HepG2 (cell line): Measurements from ENCODE around the gene NOP9. TPM values are rescaled to one million over a fixed set of nuclear protein-coding genes. Genes with fewer than 3 reads are reported as not detected.

ENCODE experiments used
- CAMTA2 ChIP-seq: sonication (generic); formaldehyde crosslinking; IDR thresholded peaks from 2 replicates; pipeline ENCODE4 v1.4.0; 2020; ENCODE audit warnings: mild to moderate bottlenecking, missing genetic modification reagents, borderline replicate concordance
- CBFB ChIP-seq: sonication (generic); formaldehyde crosslinking; IDR thresholded peaks from 2 replicates; pipeline ENCODE4 v1.4.0; 2020; ENCODE audit warnings: missing genetic modification reagents
- CBX5 ChIP-seq: sonication (generic); formaldehyde crosslinking; IDR thresholded peaks from 2 replicates; pipeline ENCODE4 v1.4.0; 2020; ENCODE audit warnings: missing genetic modification reagents, borderline replicate concordance
- DNMT1 ChIP-seq: sonication (generic); formaldehyde crosslinking; IDR thresholded peaks from 2 replicates; pipeline ENCODE4 v1.5.1; 2020; ENCODE audit warnings: mild to moderate bottlenecking, missing genetic modification reagents
- HIC2 ChIP-seq: sonication (generic); formaldehyde crosslinking; IDR thresholded peaks from 2 replicates; pipeline ENCODE4 v1.9.0; 2022; ENCODE audit warnings: low read depth, missing genetic modification reagents
- HMG20B ChIP-seq: conservative IDR thresholded peaks from 2 replicates; pipeline ENCODE4 v1.6.1; 2016; ENCODE audit warnings: missing genetic modification reagents, missing compliant biosample characterization
- HNRNPK ChIP-seq: fragments of 200-400 bp; formaldehyde crosslinking; IDR thresholded peaks from 2 replicates; pipeline ENCODE4 v1.6.1; 2018; ENCODE audit warnings: low read length, low read depth, moderate library complexity, mild to moderate bottlenecking; ENCODE audit not compliant: poor library complexity, severe bottlenecking
- JUND ChIP-seq: sonication (generic); formaldehyde crosslinking; IDR thresholded peaks from 2 replicates; pipeline ENCODE4 v1.8.0; 2022; ENCODE audit warnings: mild to moderate bottlenecking, missing genetic modification reagents
- KLF11 ChIP-seq: IDR thresholded peaks from 2 replicates; pipeline ENCODE4 v1.6.1; 2016; ENCODE audit warnings: missing compliant biosample characterization
- NFATC3 ChIP-seq: sonication (generic); formaldehyde crosslinking; IDR thresholded peaks from 2 replicates; pipeline ENCODE4 v1.5.1; 2020; ENCODE audit warnings: mild to moderate bottlenecking, missing genetic modification reagents
- NFE2L1 ChIP-seq: sonication (generic); formaldehyde crosslinking; IDR thresholded peaks from 2 replicates; pipeline ENCODE4 v1.4.0; 2020; ENCODE audit warnings: missing genetic modification reagents, mild to moderate bottlenecking, borderline replicate concordance
- RBAK ChIP-seq: sonication (generic); formaldehyde crosslinking; IDR thresholded peaks from 2 replicates; pipeline ENCODE4 v1.5.1; 2020; ENCODE audit warnings: mild to moderate bottlenecking, missing genetic modification reagents
- SIN3A ChIP-seq: IDR thresholded peaks from 2 replicates; pipeline ENCODE4 v1.6.1; 2011; ENCODE audit warnings: low read depth, mild to moderate bottlenecking, control low read depth, low read length, borderline replicate concordance
- SNAI1 ChIP-seq: sonication (generic); formaldehyde crosslinking; IDR thresholded peaks from 2 replicates; pipeline ENCODE4 v1.5.0; 2020; ENCODE audit warnings: mild to moderate bottlenecking, missing genetic modification reagents, borderline replicate concordance
- SUZ12 ChIP-seq: fragments of 150-350 bp; IDR thresholded peaks from 2 replicates; pipeline ENCODE4 v1.6.1; 2014; ENCODE audit warnings: low read depth, low read length
- THAP7 ChIP-seq: sonication (generic); formaldehyde crosslinking; IDR thresholded peaks from 2 replicates; pipeline ENCODE4 v1.8.1; 2023; ENCODE audit warnings: mild to moderate bottlenecking, missing genetic modification reagents
- TOPORS ChIP-seq: sonication (generic); formaldehyde crosslinking; IDR thresholded peaks from 2 replicates; pipeline ENCODE4 v1.8.0; 2023; ENCODE audit warnings: mild to moderate bottlenecking, missing genetic modification reagents
- ZMAT3 ChIP-seq: sonication (generic); formaldehyde crosslinking; conservative IDR thresholded peaks from 2 replicates; pipeline ENCODE4 v1.7.0; 2021; ENCODE audit warnings: missing genetic modification reagents
- ZNF354B ChIP-seq: sonication (generic); formaldehyde crosslinking; IDR thresholded peaks from 2 replicates; pipeline ENCODE4 v1.8.0; 2022; ENCODE audit warnings: mild to moderate bottlenecking, missing genetic modification reagents
- ZNF614 ChIP-seq: IDR thresholded peaks from 2 replicates; pipeline ENCODE4 v1.6.1; 2018; ENCODE audit warnings: missing biosample characterization, missing genetic modification reagents, inconsistent platforms, borderline replicate concordance
- ZNF616 ChIP-seq: sonication (generic); formaldehyde crosslinking; IDR thresholded peaks from 2 replicates; pipeline ENCODE4 v1.5.0; 2020; ENCODE audit warnings: low read depth, mild to moderate bottlenecking, missing genetic modification reagents
- ZNF644 ChIP-seq: IDR thresholded peaks from 2 replicates; pipeline ENCODE4 v1.6.1; 2016; ENCODE audit warnings: low read depth
- ZSCAN5A ChIP-seq: sonication (generic); formaldehyde crosslinking; IDR thresholded peaks from 2 replicates; pipeline ENCODE4 v1.8.0; 2022; ENCODE audit warnings: mild to moderate bottlenecking, missing genetic modification reagents, borderline replicate concordance
- polyA plus RNA-seq, 8 experiments: library from polyadenylated mRNA; depleted of rRNA in 3 of 8; stranded (reverse) in 7 of 8; unstranded in 1 of 8; fragments of >200 nt; fragmentation: Illumina TruSeq in 4 of 8; extraction: Trizol in 4 of 8; gene quantifications; 2 replicates each; pipeline versions ENCODE4 v1.2.1 to v1.2.3, GENCODE V29; 2011 to 2016; ENCODE audit warnings: low read depth in 4 of 8, missing spikeins in 1 of 8, mixed read lengths in 1 of 8; ENCODE audit not compliant: insufficient read depth in 1 of 8
- total RNA-seq, 5 experiments: library from RNA; depleted of rRNA; stranded (reverse); fragments of >200 nt; fragmentation: Illumina TruSeq; extraction: Trizol; gene quantifications; 2 replicates each; pipeline ENCODE4 v1.2.3, GENCODE V29; 2016; ENCODE audit warnings: low read depth in 1 of 5

The NOP9 gene
- total and polyA plus RNA-seq, 2 of the 13 experiments (the other 11 are each of a cell fraction or from before 2014, with no cell fraction given), result 24.5 to 61.6 TPM

DNA sequence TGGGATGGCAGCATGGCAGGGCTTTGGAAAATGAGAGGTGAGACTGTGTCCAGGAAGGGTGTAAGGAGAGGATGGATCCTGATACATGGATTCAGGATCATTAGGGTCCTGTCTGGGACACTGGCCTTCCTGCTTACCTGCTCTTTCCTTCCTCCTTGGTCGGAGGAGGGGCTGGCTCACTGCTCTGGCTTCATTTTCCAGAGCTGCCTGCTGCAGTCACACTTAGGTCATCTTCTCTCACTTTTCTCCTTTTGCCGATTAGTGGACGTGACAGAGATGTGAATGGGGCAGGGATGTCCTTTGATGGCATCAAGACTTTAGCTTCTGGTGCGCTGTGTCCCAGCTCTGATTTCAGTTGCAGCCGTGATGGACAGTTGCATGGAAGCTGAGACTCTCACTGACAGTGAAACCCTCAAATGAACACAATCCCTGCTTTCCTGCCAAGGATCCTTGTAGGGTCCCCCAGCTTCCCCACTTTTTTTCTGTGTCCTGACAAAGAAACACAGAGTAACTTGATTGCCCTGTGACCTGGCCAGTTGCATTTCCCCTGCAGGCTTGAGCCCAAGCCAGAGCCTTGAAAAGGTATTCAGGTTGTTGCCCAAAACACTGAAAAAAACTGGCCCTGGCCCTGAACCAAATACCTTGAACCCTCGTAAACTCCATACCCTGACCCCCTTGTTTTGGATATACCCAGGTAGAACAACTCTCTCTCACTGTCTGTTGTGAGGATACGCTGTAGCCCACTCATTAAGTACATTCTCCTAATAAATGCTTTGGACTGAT is 8.9 kb downstream of the NOP9 start (continued):
- TF ChIP-seq HNRNPK (peak; percentile 14), ZSCAN5A (CRISPR knock-in tag) (peak; percentile 89; the same call in 1 of the 2 replicates), HIC2 (CRISPR knock-in tag) (no peak; the same call in 1 of the 2 replicates), ZNF354B (peak; percentile 95), JUND (CRISPR knock-in tag) (no peak), CAMTA2 (CRISPR knock-in tag) (peak; percentile 11; the same call in 1 of the 2 replicates), ZMAT3 (no peak), DNMT1 (0 out of 2 replicates have a peak, but pooled peaks have one; percentile 11), ZNF614 (CRISPR knock-in tag) (no peak), SIN3A (no peak), CBFB (CRISPR knock-in tag) (no peak), ZNF616 (CRISPR knock-in tag) (0 out of 2 replicates have a peak, but pooled peaks have one; percentile 24), ZNF644 (CRISPR knock-in tag) (no peak), NFE2L1 (peak; percentile 52; the same call in 1 of the 2 replicates), KLF11 (CRISPR knock-in tag) (0 out of 2 replicates have a peak, but pooled peaks have one; percentile 7), RBAK (CRISPR knock-in tag) (no peak), THAP7 (CRISPR knock-in tag) (peak; percentile 69; the same call in 1 of the 2 replicates), HMG20B (CRISPR knock-in tag) (no peak), SNAI1 (CRISPR knock-in tag) (0 out of 2 replicates have a peak, but pooled peaks have one; percentile 27), TOPORS (CRISPR knock-in tag) (0 out of 2 replicates have a peak, but pooled peaks have one; percentile 46), CBX5 (0 out of 2 replicates have a peak, but pooled peaks have one; percentile 47), NFATC3 (CRISPR knock-in tag) (peak; percentile 8; the same call in 1 of the 2 replicates), SUZ12 (peak; percentile 25; the same call in 1 of the 2 replicates)
